Cardiac fibroblast (primary cell): ENCODE data around the gene APAF1.
"Not testable (repeated sequence)": the region's sequence is repeated elsewhere in the genome, so short reads cannot be mapped to it uniquely, and the experiment has no call there.

ENCODE experiments used
- DNase-seq, 2 donors: peaks; one replicate each; pipeline versions ENCODE4 v3.0.0 to v3.0.0-alpha.2; 2010; ENCODE audit warnings: low read depth in 2 of 2
- H3K4me3 ChIP-seq, 2 donors: replicated peaks in 1 of 2; 1 replicate in 1 of 2; 2 replicates in 1 of 2; pipeline ENCODE4 v1.5.1; 2011; ENCODE audit warnings: low read depth in 2 of 2, low read length in 2 of 2, mild to moderate bottlenecking in 2 of 2, moderate library complexity in 1 of 2
- CTCF ChIP-seq: IDR thresholded peaks from one replicate; pipeline ENCODE4 v1.5.1; 2011; ENCODE audit warnings: low read depth, mild to moderate bottlenecking, low read length, inconsistent platforms

APAF1 gene

GRCh38 chr12:98618952-98619351, 26.1 kb upstream of the APAF1 start:
- no peak for TF ChIP-seq CTCF
- no peak overlapping the region for H3K4me3 ChIP-seq
- peak; percentile 82 to 86 for DNase-seq

GRCh38 chr12:98635657-98636323, 9.3 kb upstream of the APAF1 start:
- TF ChIP-seq CTCF = no peak
- peak; percentile 63 to 83 for DNase-seq
- no peak overlapping the region for H3K4me3 ChIP-seq

GRCh38 chr12:98637068-98637467, 8.0 kb upstream of the APAF1 start:
- no peak for TF ChIP-seq CTCF
- no peak for DNase-seq
- no peak overlapping the region for H3K4me3 ChIP-seq

GRCh38 chr12:98638009-98638408, 7.1 kb upstream of the APAF1 start:
- DNase-seq = no peak
- no peak for TF ChIP-seq CTCF
- no peak overlapping the region for H3K4me3 ChIP-seq

- no peak overlapping the region for H3K4me3 ChIP-seq
- no peak for DNase-seq
- no peak for TF ChIP-seq CTCF
Observed at GRCh38 chr12:98639491-98639890, 5.6 kb upstream of the APAF1 start.

- peak overlapping the region in 1 of 2 donors; percentile 98 for H3K4me3 ChIP-seq
- not testable (repeated sequence) for DNase-seq
Observed at GRCh38 chr12:98642801-98643200, 2.3 kb upstream of the APAF1 start.

- peak overlapping the region; percentile 92 to 98 for H3K4me3 ChIP-seq
- TF ChIP-seq CTCF = no peak
- DNase-seq = no peak
Observed at GRCh38 chr12:98644433-98644711, 718 bp upstream of the APAF1 start.
